Esophagus squamous epithelium (tissue), 4 donors: ENCODE results near the gene SLCO1A2.

ENCODE experiments used
- POLR2A ChIP-seq, 4 donors: fragments of 450-650 bp; IDR thresholded peaks; one replicate each; pipeline ENCODE4 v1.6.1; 2017; ENCODE audit warnings: antibody characterized with exemption in 4 of 4, mild to moderate bottlenecking in 4 of 4, moderate library complexity in 3 of 4
- TF ChIP-seq, protein P1 (sequence below), 6 experiments: fragments of 450-650 bp in 4 of 6; fragments of 200-600 bp in 2 of 6; sonication (generic) in 2 of 6; IDR thresholded peaks; one replicate each; pipeline ENCODE4 v1.5.1; 2016 to 2019; ENCODE audit warnings: antibody characterized with exemption in 6 of 6, mild to moderate bottlenecking in 4 of 6, moderate library complexity in 4 of 6

DNA sequence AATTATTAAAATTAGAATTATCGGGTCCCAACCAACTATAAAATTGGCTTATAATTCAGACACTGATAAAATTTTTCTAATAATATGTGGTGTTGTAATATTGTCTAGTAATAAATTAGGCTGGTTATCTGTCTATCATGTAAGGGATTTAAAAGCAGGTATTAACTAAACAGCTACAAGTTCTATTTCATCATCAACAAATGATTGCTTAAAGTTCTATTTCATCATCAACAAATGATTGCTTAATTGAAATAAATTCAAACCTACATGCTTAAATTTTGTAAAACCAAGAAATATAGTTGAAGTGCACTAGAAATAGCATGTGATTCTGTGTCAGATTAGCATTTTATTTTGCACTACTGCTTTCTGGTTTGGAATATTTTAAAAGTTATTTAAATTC lies 34.1 kb downstream of the SLCO1A2 start:
- TF ChIP-seq, protein P1, sequence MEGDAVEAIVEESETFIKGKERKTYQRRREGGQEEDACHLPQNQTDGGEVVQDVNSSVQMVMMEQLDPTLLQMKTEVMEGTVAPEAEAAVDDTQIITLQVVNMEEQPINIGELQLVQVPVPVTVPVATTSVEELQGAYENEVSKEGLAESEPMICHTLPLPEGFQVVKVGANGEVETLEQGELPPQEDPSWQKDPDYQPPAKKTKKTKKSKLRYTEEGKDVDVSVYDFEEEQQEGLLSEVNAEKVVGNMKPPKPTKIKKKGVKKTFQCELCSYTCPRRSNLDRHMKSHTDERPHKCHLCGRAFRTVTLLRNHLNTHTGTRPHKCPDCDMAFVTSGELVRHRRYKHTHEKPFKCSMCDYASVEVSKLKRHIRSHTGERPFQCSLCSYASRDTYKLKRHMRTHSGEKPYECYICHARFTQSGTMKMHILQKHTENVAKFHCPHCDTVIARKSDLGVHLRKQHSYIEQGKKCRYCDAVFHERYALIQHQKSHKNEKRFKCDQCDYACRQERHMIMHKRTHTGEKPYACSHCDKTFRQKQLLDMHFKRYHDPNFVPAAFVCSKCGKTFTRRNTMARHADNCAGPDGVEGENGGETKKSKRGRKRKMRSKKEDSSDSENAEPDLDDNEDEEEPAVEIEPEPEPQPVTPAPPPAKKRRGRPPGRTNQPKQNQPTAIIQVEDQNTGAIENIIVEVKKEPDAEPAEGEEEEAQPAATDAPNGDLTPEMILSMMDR (IDR thresholded peaks at IDR 0.05), result no peak
- no peak for TF ChIP-seq POLR2A (IDR thresholded peaks at IDR 0.05)
